Measurements from ENCODE around the gene YIPF1.

YIPF1 gene

DNA sequence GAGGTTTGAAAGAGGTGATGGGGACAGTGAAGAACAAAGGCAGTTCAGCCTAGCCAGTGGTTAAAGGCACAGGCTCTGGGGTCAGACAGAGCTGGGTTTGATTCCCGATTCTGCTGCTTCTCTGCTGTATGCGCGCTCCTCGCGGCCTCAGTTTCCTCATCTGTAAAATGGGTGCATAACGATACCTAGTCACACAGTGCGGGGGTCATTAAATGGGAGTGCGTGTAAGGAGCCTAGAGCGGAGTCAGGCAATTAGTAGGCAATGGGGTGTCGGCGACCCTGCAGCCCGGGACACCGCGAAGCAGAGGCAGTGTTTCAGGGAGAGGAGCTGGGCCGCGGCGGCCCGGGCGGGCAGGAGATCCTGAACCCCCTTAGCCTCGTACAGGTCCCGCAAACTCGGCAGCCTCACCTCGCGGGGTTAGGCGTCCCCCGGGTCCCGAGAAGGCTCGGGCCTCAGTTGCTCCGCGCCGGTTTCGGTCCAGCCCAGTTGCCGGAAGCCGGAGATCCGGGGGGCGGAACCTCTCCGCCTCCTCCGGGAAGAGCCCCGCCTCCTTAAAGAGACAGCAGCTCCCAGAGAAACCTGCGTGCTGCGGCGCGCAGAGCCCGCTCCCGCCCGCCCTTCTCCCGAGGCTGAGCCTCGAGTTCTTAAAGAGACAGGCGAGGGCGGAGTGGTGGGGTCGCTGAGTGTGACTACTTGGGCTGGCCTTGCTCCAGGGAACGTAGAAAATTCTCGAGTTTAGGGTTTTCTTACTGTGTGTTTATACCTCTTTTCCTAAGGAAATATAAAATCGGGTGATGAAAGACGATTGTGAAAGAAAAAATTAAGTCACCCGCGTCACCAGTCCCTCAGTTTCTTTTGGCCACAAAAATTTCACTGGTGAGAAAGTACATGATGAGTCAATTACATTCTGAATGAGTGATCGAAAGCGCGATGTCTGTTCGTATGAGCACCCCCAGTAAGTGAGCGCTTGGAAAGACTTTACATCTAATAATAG lies at the start of gene YIPF1:
YIPF1 (minus strand) TSS at position 494 of the 995 bp plus-strand sequence. CDS start 860 bp downstream, outside the sequence.
- peak; percentile 89 for DNase-seq

GRCh38 chr1:53938136-53938830 lies 48.7 kb upstream of the YIPF1 start:
- no peak for DNase-seq

- DNase-seq = no peak
Measured at GRCh38 chr1:53936430-53936829, 46.8 kb upstream of the YIPF1 start.

DNA sequence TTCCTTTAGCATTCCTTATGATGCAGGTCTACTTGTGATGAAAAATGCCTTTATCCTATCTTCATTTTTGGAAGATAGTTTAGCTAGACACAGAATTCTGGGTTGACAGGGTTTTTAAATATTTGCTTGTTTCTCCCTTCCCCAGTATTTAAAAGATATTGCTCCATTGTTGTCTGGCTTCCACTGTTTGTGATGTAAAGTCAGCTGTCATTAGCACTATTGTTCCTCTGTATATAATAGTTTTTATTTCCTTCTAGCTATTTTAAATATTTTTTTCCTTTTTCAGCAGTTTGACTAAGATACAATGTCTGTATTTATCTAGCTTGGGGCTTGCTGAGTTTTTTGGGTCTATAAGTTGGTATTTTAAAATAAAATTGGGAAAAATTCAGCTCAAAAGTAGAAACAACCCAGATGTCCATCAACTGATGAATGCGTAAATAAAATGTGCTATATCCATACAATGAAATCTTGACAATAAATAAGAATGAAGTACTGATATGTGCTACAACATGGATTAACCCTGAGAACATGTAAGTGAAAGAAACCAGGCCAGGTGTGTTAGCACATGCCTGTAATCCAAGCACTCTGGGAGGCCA lies 44.7 kb upstream of the YIPF1 start:
- DNase-seq = no peak

- DNase-seq = no peak
Measured at GRCh38 chr1:53931523-53931922, 41.9 kb upstream of the YIPF1 start.

- no peak for DNase-seq
Measured at GRCh38 chr1:53930932-53931331, 41.3 kb upstream of the YIPF1 start.

GRCh38 chr1:53929246-53929960 lies 39.8 kb upstream of the YIPF1 start:
- DNase-seq = no peak

GRCh38 chr1:53927376-53927881 lies 37.8 kb upstream of the YIPF1 start:
- no peak for DNase-seq

- no peak for DNase-seq
Measured at GRCh38 chr1:53919675-53920066, 30.1 kb upstream of the YIPF1 start.

GRCh38 chr1:53918343-53918742 lies 28.7 kb upstream of the YIPF1 start:
- DNase-seq = no peak

GRCh38 chr1:53913352-53914033 lies 23.9 kb upstream of the YIPF1 start:
- no peak for DNase-seq

GRCh38 chr1:53911442-53911841 lies 21.8 kb upstream of the YIPF1 start:
- no peak for DNase-seq

GRCh38 chr1:53909946-53910345 lies 20.3 kb upstream of the YIPF1 start:
- no peak for DNase-seq

DNA sequence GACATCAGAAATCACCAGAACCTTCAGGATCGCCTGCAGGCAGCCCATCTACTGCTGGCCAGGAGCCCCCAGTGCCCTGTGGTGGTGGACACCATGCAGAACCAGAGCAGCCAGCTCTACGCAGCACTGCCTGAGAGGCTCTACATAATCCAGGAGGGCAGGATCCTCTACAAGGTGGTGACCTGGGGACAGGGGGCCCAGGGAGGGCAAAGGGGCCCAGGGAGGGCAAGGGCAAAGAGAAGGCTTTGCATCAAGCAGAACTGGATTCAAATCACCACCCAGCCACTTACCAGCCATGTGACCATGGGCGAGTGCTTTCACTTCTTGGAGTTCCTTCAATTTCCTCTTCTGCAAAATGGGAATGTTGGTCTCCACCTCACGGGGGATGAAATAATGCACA lies 16.5 kb upstream of the YIPF1 start:
- no peak for DNase-seq

GRCh38 chr1:53905509-53905908 lies 15.9 kb upstream of the YIPF1 start:
- no peak for DNase-seq

DNA sequence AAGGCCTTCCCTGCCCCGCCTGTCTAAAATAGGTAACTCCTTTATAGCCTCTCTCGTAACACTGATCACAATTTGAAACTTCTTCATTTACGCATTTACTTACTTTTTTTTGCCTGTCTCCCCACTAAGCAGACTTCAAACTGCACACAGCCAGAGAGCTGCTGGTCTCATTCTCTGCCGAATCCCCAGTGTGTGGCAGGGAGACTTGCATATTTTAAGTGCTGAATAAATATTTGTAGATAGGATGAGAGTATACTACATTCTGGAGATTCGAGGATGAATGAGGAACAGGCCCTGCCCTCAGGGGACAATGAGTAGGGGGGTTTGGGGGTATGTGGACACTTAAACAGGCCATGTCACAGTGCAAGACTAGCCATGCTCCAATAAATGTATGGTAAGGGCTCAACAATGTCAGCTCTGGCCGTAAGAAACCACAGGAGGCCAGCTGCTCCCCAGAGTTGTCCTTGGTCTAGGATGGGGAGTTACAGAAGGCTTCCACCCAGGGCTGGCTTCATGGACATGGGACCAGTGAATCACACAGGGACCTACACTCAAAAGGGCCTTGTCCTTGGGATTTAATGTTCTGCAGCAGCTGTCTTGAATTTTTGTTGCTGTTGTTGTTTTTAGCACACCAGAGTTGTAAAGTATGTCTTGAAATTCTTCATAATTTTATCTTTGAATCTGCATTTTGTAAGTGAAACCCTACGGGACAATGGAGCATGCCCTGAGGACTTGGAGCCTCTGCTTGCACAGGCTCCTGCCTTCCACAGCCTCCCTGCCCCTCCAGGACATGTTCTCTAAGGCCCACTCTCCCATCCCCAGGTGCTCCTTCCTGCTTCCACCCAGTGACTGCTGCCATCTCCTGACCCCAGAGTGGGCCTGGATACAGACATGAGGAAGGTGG lies 12.9 kb upstream of the YIPF1 start:
- peak; percentile 15 for DNase-seq

GRCh38 chr1:53899708-53900107 lies 10.1 kb upstream of the YIPF1 start:
- DNase-seq = no peak

DNA sequence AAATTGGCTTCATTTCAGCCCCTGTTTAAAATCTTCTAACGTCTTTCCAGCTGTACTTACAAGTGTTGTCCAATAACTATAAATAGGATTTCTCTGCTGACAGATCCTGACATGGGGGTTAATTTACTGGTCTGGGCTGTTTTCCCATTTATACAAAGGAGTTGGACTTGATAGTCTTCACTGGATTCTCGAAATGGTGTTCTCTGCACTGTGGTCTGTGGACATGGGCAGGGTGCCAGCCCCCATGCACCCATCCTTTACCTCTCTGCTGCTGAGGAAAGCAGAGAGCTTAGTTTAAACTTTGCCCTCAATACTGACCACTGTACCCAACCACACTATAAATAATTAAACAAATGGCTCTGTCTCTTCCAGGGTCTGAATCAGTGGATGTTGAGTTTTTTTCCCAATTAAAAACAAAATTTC lies 9.6 kb upstream of the YIPF1 start:
- peak; percentile 85 for DNase-seq

- DNase-seq = no peak
Measured at GRCh38 chr1:53896635-53897229, 7.1 kb upstream of the YIPF1 start.

GRCh38 chr1:53895421-53895820 lies 5.8 kb upstream of the YIPF1 start:
- no peak for DNase-seq

GRCh38 chr1:53894644-53895043 lies 5.0 kb upstream of the YIPF1 start:
- no peak for DNase-seq

All from NCI-H2029 treated with DMSO at 0.1 percent for 48 hours (cell line).